GM21360 (cell line): ENCODE data around the gene TENM3.

Experiments
- ATAC-seq: cut with Tn5 transposase; IDR thresholded peaks from one replicate; pipeline ENCODE4 v1.9.1; 2021; ENCODE audit warnings: mild to moderate bottlenecking, moderate library complexity; ENCODE audit not compliant: unreplicated experiment

Gene TENM3

DNA sequence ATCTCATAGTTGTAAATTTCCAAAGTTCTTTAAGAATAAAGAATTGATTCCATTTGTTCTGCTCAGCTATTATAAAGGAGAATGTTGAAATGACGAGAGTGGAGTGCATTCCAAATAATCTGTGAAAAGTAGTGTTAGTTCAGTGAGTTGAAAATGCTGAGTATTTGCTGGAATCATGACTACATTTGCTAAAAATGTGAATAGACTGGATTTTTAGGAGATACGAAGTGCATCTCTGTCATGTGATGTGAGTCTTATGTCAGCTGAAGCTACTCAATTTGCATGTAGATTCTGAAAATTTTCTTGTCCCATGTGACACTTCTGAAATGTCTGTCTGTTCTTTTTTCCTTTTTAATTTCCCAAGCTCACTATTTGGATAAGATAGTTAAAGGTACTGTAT is 468.0 kb downstream of the TENM3 start:
- no peak for ATAC-seq

- ATAC-seq, result no peak
Observed at GRCh38 chr4:182715548-182715947, 472.3 kb downstream of the TENM3 start.

GRCh38 chr4:182716192-182716591 is 473.0 kb downstream of the TENM3 start:
- no peak for ATAC-seq

DNA sequence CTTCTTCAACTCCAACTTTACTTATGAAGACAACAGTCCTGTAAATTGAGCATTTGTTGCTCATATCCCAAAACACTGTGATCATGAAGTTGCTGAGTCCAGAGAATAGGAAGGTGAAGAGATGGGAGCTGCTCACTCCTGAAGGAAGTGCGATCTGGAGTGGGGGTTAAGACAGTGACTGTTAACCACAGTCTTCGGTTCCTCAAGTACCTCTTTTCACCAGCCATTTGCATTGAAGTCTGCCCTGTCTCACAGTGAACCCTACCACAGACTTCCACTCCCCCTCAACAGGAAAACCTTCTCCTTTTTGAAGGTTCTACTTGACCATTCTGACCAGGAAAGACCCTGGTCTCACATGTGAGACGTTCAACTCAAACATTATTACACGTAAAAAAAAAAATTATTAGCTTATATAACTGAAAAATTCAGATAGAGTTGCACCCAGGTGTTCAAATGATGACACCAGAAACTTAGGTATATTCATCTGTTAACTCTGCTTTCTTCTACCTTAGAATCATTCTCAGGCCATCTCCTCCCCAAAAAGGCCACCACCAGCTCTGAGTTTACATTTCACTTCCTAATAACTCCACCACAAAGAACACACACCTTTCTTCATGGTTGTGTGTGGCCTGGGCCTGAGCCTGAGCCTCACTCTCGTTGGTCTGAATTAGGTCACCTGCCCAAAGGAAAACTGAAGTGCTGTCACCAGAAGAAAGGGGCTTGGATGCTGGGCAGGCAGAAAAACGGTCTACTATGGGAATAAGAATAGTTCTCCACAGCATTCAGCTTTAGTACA is 474.8 kb downstream of the TENM3 start:
- no peak for ATAC-seq

DNA sequence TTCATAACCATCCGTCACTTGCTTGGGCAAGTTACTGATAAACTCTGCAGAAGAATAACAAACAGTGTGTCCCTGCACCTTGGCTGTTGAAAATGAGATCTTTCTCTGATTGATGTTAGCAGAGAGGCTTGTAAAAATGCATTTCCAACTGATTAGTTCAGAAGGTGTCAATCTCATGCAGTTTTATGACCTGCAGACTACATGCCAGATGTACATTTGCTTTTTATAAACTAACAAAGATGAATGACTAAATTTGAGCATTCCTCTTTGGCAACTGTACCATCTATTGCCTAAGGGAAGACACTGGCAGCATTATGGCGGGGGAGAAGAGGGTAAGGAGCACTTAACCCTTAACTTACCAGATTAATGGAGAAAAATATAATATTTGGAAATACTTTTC is 481.2 kb downstream of the TENM3 start:
- no peak for ATAC-seq

GRCh38 chr4:182729516-182729915 is 486.3 kb downstream of the TENM3 start:
- no peak for ATAC-seq

DNA sequence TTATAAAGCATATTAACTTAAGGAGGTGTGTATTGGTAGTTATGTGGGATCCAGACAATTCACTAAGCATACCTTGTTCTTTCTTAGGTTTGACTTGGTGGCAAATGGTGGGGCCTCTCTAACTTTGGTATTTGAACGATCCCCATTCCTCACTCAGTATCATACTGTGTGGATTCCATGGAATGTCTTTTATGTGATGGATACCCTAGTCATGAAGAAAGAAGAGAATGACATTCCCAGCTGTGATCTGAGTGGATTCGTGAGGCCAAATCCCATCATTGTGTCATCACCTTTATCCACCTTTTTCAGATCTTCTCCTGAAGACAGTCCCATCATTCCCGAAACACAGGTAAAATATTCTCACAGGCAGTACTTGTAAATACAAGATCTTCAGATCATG is 487.6 kb downstream of the TENM3 start:
- no peak for ATAC-seq

DNA sequence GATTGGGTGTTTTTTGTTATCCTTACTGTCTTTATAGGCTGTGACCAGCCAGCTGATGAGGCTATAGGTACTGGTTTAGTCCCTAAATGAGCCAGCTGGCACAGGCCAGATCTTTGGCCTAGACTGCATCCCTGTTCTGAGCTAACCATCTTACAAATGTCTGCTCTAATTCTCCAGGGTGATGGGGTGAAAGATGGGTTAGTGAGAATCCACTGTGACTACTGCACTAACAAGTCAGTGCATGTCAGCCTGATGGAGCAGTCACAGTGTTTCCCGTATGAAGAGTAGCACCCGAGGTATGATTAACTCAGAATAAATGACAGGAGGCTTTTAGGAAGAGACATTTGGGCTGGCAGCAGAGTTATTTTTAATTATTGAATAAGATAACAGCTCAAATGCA is 493.0 kb downstream of the TENM3 start:
- ATAC-seq, result no peak

DNA sequence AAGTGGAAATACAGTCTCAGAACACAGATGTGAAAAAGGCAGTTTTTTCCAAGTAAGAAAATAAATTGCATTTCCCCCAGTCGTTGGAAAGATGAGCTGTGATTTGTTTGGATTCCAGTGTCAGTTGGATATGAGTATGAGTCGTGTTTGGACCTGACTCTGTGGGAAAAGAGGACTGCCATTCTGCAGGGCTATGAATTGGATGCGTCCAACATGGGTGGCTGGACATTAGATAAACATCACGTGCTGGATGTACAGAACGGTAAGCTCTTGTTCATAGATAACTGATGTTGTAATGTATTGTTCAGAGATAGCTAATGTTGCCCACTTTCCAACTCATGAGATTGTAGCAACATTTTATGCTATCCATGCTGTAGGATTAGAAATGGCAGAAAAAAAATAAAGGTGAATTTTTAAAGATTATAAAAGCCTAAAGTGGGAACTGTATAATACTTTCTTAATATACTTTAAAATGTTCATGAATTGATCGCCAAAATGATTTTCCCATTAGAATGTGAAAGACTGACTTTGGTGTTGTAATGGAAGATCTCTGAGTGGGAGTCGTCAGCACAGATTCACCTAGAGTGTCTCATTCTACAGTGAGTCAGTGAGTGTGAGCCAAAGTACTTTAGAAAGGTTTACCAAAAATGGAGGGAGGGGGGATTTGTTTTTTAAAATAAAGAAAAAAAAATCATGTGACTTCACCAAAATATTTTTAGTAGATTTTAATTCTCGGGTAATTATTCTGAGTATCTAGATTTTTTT is 495.3 kb downstream of the TENM3 start:
- ATAC-seq, result no peak

- ATAC-seq, result no peak
Observed at GRCh38 chr4:182740256-182740655, 497.1 kb downstream of the TENM3 start.

GRCh38 chr4:182741054-182741453 is 497.9 kb downstream of the TENM3 start:
- ATAC-seq, result no peak

DNA sequence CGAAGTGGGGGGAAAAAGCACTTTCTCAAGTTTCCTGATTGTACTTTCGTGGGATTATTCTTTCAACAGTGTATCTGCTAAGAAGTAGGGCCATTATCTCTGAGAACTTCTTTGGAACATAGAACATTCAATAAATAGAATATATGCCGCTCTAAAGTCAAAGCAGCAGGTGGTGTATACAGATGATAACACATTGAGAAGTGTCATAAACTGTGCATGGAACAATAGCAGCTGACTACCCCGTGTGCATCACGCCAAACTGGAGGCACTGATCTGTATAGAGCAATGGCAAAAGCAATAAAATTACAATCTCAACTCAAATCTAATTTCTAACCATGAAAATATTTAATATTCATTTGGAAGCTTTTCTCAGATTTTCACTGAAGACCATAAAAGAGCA is 498.7 kb downstream of the TENM3 start:
- ATAC-seq, result no peak

GRCh38 chr4:182743815-182744214 is 500.6 kb downstream of the TENM3 start:
- no peak for ATAC-seq

- no peak for ATAC-seq
Observed at GRCh38 chr4:182745237-182745636, 502.0 kb downstream of the TENM3 start.

DNA sequence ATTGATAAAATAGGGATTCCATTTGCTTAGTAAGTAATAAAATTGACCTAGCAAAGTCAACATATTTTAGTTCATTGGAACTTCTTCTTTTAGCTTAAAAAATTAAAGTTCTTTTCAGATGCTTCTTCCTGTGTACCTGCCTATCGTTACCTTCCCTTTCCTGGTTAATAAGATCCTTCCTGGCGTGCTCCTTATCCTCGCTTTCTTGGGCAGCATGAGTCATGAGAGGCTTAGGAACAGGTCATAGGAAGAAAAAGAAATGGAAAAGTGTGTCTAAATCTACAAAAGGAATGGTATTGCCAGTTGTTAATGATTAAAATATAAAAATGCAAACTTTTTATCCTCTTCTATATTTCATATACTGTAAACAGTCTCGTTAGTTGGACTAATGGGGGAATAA is 503.7 kb downstream of the TENM3 start:
- no peak for ATAC-seq

DNA sequence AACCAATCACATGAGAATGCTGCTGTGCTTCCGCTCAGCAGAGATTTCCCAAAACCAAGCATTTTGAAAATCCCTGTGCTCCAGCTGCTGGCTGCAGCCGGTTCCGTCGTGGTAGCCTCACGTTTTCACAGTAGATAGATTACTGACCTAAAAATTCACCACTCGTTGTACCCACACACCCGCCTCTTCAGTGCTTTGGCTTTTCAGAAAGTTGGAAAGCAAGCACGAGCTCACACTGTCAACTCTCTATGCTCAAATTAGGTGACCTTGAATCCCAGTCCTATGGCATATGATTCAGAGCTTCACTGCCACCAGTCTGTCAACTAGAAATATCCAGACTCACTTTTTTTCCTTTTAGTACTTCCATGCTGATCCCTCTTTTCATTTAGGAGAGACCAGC is 505.1 kb downstream of the TENM3 start:
- no peak for ATAC-seq

GRCh38 chr4:182748949-182749348 is 505.7 kb downstream of the TENM3 start:
- no peak for ATAC-seq

GRCh38 chr4:182749667-182750167 is 506.5 kb downstream of the TENM3 start:
- ATAC-seq, result no peak

- no peak for ATAC-seq
Observed at GRCh38 chr4:182752158-182752910, 509.1 kb downstream of the TENM3 start.

DNA sequence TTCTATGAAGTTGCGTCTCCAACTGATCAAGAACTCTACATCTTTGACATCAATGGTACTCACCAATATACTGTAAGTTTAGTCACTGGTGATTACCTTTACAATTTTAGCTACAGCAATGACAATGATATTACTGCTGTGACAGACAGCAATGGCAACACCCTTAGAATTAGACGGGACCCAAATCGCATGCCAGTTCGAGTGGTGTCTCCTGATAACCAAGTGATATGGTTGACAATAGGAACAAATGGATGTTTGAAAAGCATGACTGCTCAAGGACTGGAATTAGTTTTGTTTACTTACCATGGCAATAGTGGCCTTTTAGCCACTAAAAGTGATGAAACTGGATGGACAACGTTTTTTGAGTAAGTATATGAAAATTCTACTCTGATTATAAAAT is 511.7 kb downstream of the TENM3 start:
- ATAC-seq, result no peak

DNA sequence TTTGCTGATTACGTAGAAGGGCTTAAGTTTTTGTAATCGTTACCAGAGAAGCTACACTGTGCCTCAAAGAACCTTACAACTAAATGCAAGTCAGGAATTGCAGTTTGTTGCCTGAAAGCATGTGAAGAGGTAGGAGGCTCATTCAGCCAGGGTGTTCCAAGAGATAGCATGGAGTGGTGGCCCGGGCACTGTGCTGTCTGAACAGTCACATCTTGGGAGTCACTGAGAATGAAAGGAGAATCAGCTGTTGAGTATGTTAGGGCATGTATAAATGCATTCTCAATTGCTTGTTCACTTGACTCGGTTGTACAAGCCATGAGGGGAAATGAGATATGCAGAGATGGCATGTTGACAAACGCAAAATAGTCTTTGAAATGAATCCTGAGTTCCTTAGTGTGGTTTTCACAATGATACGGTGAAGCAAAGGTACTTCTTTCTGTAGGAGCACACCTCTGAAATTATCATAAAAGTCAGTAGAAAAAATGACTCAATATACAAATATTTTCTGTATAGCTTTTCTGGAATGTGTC is 513.0 kb downstream of the TENM3 start:
- no peak for ATAC-seq
